Measurements from ENCODE around the gene GPBAR1.

- no peak for TF ChIP-seq CTCF (conservative IDR thresholded peaks at IDR 0.05; ENCODE audit: low read depth in 2 of 2)
- no peak for TF ChIP-seq REST (IDR thresholded peaks at IDR 0.05; ENCODE audit: unreplicated experiment)
- no peak for TF ChIP-seq EZH2 (IDR thresholded peaks at IDR 0.05; ENCODE audit: low read depth, unreplicated experiment)
- TF ChIP-seq CREB1 (CRISPR knock-in tag; IDR thresholded peaks at IDR 0.05; ENCODE audit: low read depth), result no peak
- no peak for TF ChIP-seq JUNB (IDR thresholded peaks at IDR 0.05; ENCODE audit: unreplicated experiment)
- no peak for TF ChIP-seq EZH2phosphoT487 (IDR thresholded peaks at IDR 0.05; ENCODE audit: unreplicated experiment)
- no peak for TF ChIP-seq POLR2AphosphoS5 (IDR thresholded peaks at IDR 0.05; ENCODE audit: low read depth)
- TF ChIP-seq STAT1 (IDR thresholded peaks at IDR 0.05; ENCODE audit: unreplicated experiment), result no peak
- TF ChIP-seq ZNF114 (CRISPR knock-in tag; IDR thresholded peaks at IDR 0.05), result no peak
- no peak for TF ChIP-seq ZNF331 (CRISPR knock-in tag; IDR thresholded peaks at IDR 0.05; ENCODE audit: low read depth)
- TF ChIP-seq ETS1 (IDR thresholded peaks at IDR 0.05), result no peak
Measured at GRCh38 chr2:218282173-218282991, 21.6 kb downstream of the GPBAR1 start.
